SH-SY5Y (cell line): ENCODE measurements around the gene ACSM4.

Experiments
- GATA2 ChIP-seq: IDR thresholded peaks from 2 replicates; pipeline ENCODE4 v1.6.1; 2011; ENCODE audit warnings: mild to moderate bottlenecking, low read depth, low read length
- GATA3 ChIP-seq: IDR thresholded peaks from 2 replicates; pipeline ENCODE4 v1.6.1; 2011; ENCODE audit warnings: low read depth, mild to moderate bottlenecking, low read length, moderate library complexity

GRCh38 chr12:7346551-7347225 is 42.8 kb downstream of the ACSM4 start:
- TF ChIP-seq GATA3 (no peak), GATA2 (no peak)
